Measurements from ENCODE around the gene TMEM242.

DNA sequence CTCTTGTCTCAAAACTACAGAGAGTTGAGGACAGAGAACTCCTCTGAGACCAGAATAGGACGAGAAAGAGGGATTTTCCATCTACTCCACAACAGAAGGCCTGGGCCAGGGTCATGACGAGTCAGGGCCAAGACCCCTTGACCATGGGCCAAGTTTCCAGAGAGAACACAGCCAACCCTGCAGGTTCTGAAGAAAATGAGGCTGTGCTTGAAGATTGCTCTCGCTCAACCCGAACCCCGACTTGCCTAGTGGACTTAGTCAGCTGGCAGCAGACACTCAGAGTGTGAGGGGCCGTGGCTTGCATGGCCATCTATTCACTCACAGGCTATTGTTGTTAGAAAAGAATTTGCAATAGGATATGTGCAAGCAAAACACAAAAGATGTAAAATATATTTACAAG is 54.5 kb downstream of the TMEM242 start:
- TF ChIP-seq ARNTL (CRISPR knock-in tag; IDR thresholded peaks at IDR 0.05; ENCODE audit: borderline replicate concordance, low read depth) = no peak
- TF ChIP-seq ZC3H10 (CRISPR knock-in tag; IDR thresholded peaks at IDR 0.05) = no peak
- no peak for TF ChIP-seq OSR1 (CRISPR knock-in tag; IDR thresholded peaks at IDR 0.05)
- no peak for TF ChIP-seq PPARA (CRISPR knock-in tag; IDR thresholded peaks at IDR 0.05; ENCODE audit: borderline replicate concordance)
- TF ChIP-seq ESRRG (CRISPR knock-in tag; IDR thresholded peaks at IDR 0.05) = no peak
- TF ChIP-seq ZFP30 (CRISPR knock-in tag; IDR thresholded peaks at IDR 0.05) = no peak
- TF ChIP-seq, protein P1, sequence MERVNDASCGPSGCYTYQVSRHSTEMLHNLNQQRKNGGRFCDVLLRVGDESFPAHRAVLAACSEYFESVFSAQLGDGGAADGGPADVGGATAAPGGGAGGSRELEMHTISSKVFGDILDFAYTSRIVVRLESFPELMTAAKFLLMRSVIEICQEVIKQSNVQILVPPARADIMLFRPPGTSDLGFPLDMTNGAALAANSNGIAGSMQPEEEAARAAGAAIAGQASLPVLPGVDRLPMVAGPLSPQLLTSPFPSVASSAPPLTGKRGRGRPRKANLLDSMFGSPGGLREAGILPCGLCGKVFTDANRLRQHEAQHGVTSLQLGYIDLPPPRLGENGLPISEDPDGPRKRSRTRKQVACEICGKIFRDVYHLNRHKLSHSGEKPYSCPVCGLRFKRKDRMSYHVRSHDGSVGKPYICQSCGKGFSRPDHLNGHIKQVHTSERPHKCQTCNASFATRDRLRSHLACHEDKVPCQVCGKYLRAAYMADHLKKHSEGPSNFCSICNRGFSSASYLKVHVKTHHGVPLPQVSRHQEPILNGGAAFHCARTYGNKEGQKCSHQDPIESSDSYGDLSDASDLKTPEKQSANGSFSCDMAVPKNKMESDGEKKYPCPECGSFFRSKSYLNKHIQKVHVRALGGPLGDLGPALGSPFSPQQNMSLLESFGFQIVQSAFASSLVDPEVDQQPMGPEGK (CRISPR knock-in tag; IDR thresholded peaks at IDR 0.05; ENCODE audit: borderline replicate concordance) = no peak
